ENCODE results near the gene MYO1G. TPM values are rescaled to one million over a fixed set of nuclear protein-coding genes. Genes with fewer than 3 reads are reported as not detected.

The MYO1G gene
- total RNA-seq, 1 experiment from 2014 or later: 0.46 TPM

DNA sequence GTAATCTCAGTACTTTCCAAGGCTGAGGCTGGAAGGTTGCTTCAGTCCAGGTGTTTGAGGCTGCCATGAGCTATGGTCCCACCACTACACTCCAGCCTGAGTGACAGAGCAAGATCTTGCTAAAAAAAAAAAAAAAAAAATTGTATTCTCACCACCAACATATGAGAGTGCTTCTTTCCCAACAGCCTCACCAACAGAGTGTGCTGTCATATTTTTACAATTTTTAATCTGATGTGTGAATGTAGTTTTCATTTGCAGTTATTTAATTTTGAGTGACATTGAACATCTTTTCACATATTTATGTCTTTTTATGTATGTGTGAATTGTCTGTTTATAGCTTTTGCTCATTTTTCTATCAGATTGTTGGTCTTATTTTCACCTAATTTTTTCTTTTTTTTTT, 35.2 kb downstream of the MYO1G start:
- ChIA-PET POLR2A (no interaction called here), CTCF (interaction anchor here (0.6 to 0.7 kb wide), 2 partner anchors 30 to 56 kb away, joined by 3 to 4 read pairs; no protein-coding TSS in a partner anchor)
- H3K27me3 Mint-ChIP-seq (ENCODE audit: low read depth): no peaks in the 10 kb centered on the region; the same call in 1 of the 2 replicates
- no peak overlapping the region for H3K27ac Mint-ChIP-seq
- no peaks in the 10 kb centered on the region for H3K4me1 Mint-ChIP-seq
- no peak overlapping the region for H3K4me3 Mint-ChIP-seq
- DNase-seq (ENCODE audit: low spot score) (no peak), ATAC-seq (no peak)
- no peaks in the 10 kb centered on the region for H3K9me3 Mint-ChIP-seq
- TF ChIP-seq, protein P1, sequence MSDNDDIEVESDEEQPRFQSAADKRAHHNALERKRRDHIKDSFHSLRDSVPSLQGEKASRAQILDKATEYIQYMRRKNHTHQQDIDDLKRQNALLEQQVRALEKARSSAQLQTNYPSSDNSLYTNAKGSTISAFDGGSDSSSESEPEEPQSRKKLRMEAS (CRISPR knock-in tag; IDR thresholded peaks at IDR 0.05): no peak
- TF ChIP-seq E2F1 (CRISPR knock-in tag; IDR thresholded peaks at IDR 0.05) (no peak), GRHL2 (CRISPR knock-in tag; IDR thresholded peaks at IDR 0.05; ENCODE audit: insufficient replicate concordance, severe bottlenecking) (no peak), ATF2 (CRISPR knock-in tag; IDR thresholded peaks at IDR 0.05; ENCODE audit: borderline replicate concordance, low read depth) (no peak), SP1 (CRISPR knock-in tag; conservative IDR thresholded peaks at IDR 0.05) (no peak), ZNF263 (CRISPR knock-in tag; IDR thresholded peaks at IDR 0.05; ENCODE audit: low read depth) (no peak), FOXJ3 (CRISPR knock-in tag; IDR thresholded peaks at IDR 0.05; ENCODE audit: borderline replicate concordance) (no peak), CDX4 (CRISPR knock-in tag; IDR thresholded peaks at IDR 0.05; ENCODE audit: borderline replicate concordance) (no peak), E2F5 (CRISPR knock-in tag; IDR thresholded peaks at IDR 0.05) (no peak), TCF7 (CRISPR knock-in tag; IDR thresholded peaks at IDR 0.05; ENCODE audit: low read depth) (no peak), JAZF1 (CRISPR knock-in tag; IDR thresholded peaks at IDR 0.05) (no peak), ZNF396 (CRISPR knock-in tag; IDR thresholded peaks at IDR 0.05; ENCODE audit: borderline replicate concordance) (no peak)
- TF ChIP-seq, protein P2, sequence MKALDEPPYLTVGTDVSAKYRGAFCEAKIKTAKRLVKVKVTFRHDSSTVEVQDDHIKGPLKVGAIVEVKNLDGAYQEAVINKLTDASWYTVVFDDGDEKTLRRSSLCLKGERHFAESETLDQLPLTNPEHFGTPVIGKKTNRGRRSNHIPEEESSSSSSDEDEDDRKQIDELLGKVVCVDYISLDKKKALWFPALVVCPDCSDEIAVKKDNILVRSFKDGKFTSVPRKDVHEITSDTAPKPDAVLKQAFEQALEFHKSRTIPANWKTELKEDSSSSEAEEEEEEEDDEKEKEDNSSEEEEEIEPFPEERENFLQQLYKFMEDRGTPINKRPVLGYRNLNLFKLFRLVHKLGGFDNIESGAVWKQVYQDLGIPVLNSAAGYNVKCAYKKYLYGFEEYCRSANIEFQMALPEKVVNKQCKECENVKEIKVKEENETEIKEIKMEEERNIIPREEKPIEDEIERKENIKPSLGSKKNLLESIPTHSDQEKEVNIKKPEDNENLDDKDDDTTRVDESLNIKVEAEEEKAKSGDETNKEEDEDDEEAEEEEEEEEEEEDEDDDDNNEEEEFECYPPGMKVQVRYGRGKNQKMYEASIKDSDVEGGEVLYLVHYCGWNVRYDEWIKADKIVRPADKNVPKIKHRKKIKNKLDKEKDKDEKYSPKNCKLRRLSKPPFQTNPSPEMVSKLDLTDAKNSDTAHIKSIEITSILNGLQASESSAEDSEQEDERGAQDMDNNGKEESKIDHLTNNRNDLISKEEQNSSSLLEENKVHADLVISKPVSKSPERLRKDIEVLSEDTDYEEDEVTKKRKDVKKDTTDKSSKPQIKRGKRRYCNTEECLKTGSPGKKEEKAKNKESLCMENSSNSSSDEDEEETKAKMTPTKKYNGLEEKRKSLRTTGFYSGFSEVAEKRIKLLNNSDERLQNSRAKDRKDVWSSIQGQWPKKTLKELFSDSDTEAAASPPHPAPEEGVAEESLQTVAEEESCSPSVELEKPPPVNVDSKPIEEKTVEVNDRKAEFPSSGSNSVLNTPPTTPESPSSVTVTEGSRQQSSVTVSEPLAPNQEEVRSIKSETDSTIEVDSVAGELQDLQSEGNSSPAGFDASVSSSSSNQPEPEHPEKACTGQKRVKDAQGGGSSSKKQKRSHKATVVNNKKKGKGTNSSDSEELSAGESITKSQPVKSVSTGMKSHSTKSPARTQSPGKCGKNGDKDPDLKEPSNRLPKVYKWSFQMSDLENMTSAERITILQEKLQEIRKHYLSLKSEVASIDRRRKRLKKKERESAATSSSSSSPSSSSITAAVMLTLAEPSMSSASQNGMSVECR (CRISPR knock-in tag; IDR thresholded peaks at IDR 0.05; ENCODE audit: borderline replicate concordance): no peak
- TF ChIP-seq, protein P3, sequence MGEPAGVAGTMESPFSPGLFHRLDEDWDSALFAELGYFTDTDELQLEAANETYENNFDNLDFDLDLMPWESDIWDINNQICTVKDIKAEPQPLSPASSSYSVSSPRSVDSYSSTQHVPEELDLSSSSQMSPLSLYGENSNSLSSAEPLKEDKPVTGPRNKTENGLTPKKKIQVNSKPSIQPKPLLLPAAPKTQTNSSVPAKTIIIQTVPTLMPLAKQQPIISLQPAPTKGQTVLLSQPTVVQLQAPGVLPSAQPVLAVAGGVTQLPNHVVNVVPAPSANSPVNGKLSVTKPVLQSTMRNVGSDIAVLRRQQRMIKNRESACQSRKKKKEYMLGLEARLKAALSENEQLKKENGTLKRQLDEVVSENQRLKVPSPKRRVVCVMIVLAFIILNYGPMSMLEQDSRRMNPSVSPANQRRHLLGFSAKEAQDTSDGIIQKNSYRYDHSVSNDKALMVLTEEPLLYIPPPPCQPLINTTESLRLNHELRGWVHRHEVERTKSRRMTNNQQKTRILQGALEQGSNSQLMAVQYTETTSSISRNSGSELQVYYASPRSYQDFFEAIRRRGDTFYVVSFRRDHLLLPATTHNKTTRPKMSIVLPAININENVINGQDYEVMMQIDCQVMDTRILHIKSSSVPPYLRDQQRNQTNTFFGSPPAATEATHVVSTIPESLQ (CRISPR knock-in tag; IDR thresholded peaks at IDR 0.05): no peak
- H3K36me3 Mint-ChIP-seq: no peaks in the 10 kb centered on the region
